Measurements from ENCODE around the gene S100A14.
A peak's percentile ranks its signal among the peaks of the same experiment; 100 is the strongest.

S100A14 gene

DNA sequence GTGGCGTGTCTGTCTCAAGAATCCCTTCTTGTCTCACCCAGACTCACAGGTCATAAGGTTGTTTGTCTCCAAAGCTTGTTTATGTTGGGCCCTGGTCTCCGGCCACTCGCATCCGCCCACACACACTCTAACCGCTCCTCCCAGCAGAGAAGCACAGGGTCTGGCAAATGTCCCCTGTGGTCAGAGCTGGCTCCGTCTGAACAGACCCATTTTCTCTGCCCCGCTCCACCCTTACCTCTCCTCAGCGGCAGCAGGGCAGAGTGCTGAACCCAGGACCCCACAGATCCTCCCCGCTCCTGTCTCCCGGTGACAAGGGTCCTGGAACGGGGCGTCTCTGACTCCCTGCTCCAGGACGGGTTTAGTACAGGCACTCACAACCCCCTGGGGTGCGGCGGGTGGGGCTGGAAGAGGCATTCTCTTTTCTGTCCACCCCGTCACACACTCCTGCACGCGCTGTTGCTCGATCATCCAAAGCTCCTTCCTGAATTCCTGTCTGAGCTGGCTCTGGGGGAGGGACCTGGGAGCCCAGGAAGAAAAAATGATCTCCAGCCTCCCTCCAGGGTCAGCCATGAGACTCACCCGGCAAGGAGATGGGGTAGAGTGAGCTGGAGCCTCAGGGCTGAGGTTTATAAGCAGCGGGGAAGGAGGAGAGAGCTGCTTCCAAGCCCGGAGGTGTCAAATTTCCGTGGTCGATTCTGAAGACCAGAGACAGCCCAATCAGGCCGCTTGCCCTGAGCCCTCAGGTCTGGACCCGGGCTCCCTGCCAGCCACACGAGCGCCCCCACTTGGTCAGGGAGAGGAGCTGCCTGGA lies 11.0 kb upstream of the S100A14 start, which contains the start of gene S100A13:
S100A13 (minus strand) TSS at position 602 of the 811 bp plus-strand sequence. CDS start 1,033 bp downstream, outside the sequence.
- peak within 1 kb of the TSS; percentile 71 for H3K4me3 ChIP-seq (ENCODE audit: low read depth, low read length)

DNA sequence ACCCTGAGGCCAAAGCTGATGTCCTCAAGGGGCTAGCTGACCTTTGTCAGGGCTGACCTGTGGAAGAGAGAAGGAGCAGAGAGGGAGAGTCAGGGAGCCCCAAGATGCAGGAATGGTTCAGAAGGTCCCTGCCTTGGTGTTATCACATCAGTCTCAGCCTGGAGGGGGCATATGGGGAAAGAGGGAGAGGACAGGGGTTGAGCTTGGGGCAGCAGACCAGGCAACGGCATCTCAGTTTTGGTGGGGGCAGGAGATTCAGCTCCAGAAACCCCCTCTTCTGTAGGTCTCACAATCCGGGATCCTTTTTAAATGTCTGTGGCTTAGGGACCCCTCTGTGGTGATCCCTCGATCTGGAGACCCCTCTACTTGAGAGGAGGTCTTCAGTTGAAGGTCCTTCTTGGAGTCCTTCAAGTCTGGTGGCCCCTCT lies 10.4 kb upstream of the S100A14 start:
- TF ChIP-seq, protein P1, sequence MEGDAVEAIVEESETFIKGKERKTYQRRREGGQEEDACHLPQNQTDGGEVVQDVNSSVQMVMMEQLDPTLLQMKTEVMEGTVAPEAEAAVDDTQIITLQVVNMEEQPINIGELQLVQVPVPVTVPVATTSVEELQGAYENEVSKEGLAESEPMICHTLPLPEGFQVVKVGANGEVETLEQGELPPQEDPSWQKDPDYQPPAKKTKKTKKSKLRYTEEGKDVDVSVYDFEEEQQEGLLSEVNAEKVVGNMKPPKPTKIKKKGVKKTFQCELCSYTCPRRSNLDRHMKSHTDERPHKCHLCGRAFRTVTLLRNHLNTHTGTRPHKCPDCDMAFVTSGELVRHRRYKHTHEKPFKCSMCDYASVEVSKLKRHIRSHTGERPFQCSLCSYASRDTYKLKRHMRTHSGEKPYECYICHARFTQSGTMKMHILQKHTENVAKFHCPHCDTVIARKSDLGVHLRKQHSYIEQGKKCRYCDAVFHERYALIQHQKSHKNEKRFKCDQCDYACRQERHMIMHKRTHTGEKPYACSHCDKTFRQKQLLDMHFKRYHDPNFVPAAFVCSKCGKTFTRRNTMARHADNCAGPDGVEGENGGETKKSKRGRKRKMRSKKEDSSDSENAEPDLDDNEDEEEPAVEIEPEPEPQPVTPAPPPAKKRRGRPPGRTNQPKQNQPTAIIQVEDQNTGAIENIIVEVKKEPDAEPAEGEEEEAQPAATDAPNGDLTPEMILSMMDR (IDR thresholded peaks at IDR 0.05; ENCODE audit: low read depth, low read length) = no peak
- H3K4me3 ChIP-seq (ENCODE audit: low read depth, low read length) = peak overlapping the region; percentile 71

More for the DNA sequence above, 11.0 kb upstream of the S100A14 start, which contains the start of gene S100A13:
- TF ChIP-seq, protein P1 (IDR thresholded peaks at IDR 0.05; ENCODE audit: low read depth, low read length) = peak; percentile 79

DNA sequence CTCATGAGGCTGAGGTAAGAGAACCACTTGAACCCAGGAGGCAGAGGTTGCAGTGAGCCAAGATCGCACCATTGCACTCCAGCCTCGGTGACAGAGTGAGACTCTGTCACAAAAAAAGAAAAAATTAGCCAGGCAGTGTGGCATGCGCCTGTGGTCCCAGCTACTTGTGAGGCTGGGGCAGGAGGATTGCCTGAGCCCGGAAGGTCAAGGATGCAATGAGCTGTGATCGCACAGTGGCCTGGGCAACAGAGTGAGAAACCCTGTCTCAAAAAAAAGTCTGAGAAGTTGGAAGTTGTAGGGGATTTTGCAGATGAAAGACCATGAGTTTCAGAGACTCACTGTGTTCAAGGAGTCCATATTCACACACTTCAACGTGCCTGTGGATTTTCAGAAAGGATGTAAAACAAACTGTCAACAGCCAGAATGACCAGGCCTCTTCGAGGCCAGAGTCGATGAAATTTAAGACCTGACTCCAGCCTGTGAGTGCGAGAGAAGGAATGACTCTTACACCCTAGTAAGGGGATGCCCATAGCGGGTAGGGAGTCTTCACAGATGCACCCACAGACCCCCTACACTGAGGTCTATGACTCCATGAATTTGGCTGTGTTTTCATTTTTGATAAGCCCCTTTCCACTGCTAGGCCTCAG lies 9.0 kb upstream of the S100A14 start:
- no peak overlapping the region; the same call in 1 of the 2 replicates for H3K4me3 ChIP-seq (ENCODE audit: low read depth, low read length)
- TF ChIP-seq, protein P1 (IDR thresholded peaks at IDR 0.05; ENCODE audit: low read depth, low read length) = no peak

DNA sequence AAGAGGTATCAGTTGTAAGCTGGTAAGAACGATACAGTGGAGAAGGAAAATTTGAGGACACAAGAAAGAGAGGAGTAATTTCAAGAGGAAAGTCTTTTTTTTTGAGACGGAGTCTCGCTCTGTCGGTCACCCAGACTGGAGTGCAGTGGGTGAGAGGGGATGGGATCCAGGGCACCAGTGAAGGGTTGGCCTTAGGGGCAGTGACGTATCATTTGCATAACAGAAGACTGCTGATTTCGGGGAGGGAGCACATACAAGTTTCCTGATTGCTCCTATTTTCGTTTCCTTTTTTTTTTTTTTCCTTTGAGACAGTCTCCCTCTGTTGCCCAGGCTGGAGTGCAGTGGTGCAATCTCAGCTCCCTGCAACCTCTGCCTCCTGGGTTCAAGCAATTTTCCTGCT lies 7.0 kb upstream of the S100A14 start:
- TF ChIP-seq, protein P1 (IDR thresholded peaks at IDR 0.05; ENCODE audit: low read depth, low read length) = no peak
- no peak overlapping the region for H3K4me3 ChIP-seq (ENCODE audit: low read depth, low read length)

DNA sequence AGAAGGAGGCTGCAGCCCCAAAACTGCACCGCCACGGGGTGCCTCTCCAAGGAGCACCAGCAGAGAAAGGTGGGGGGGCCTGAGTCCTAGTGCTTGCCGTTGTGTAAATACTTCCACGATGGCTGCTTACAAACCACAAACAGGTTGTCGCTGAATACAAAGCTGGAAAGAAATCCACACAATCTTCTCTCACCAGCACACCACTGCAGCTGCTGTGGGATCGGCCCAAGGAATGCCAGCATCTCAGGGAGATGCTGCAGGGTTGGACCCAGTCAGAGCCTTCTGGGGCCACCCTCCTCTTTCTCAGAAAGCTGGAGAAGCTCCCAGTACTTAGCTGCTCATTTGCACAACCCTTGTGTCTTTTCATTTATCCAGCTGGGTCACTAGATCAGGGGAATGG lies 3.0 kb upstream of the S100A14 start:
- TF ChIP-seq, protein P1 (IDR thresholded peaks at IDR 0.05; ENCODE audit: low read depth, low read length) = no peak
- H3K4me3 ChIP-seq (ENCODE audit: low read depth, low read length) = no peak overlapping the region

DNA sequence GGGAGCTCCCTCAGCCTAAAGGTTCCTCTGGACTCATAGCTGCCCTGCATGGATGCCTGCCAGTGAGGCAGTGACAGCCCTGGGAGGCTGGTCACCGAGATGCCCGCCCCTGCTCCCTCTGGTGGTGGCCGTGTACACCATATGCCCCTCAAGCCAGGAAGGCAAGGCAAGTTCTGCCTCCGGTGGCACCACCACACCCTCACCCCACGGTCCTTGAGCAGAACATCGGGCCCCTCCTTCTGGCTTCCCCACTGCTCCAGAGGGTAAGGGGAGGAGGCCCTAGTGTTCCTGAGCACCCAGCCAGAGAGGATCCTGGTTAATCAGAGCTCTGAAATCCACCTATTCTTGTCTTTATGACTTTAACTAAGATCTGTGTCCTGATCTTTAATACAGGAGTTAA lies 1.5 kb upstream of the S100A14 start:
- TF ChIP-seq, protein P1 (IDR thresholded peaks at IDR 0.05; ENCODE audit: low read depth, low read length) = peak; percentile 53
- H3K4me3 ChIP-seq (ENCODE audit: low read depth, low read length) = no peak overlapping the region

DNA sequence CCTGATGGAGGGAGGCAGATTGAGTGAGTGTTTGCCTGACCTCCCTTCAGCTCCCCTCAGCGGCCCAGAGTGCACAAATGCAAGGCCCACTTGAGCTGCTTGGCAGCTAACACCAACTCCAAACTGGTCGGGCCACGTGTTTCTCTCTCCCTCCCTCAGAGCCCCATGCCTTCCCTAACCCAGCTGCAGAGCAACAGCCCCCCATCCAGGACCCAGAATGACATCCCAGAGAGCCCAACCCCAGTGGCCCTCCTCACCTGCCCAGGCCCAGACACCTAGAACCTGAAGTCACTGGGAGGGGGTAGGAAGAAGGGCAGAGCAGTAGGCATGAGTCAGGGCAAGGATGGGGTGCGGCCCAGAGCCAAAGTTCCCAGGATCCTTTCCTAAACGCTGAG lies 789 bp upstream of the S100A14 start:
- TF ChIP-seq, protein P1 (IDR thresholded peaks at IDR 0.05; ENCODE audit: low read depth, low read length) = no peak
- no peak overlapping the region for H3K4me3 ChIP-seq (ENCODE audit: low read depth, low read length)
